GM12801 (cell line): ENCODE measurements around the gene MORC2.

Source experiments
- TF ChIP-seq, protein P1 (sequence below): IDR thresholded peaks from one replicate; pipeline ENCODE4 v1.5.1; 2011; ENCODE audit warnings: control low read depth; ENCODE audit not compliant: insufficient read length; ENCODE audit errors: extremely low read depth

MORC2 gene

GRCh38 chr22:30970356-30970746 is 1.8 kb upstream of the MORC2 start:
- TF ChIP-seq, protein P1, sequence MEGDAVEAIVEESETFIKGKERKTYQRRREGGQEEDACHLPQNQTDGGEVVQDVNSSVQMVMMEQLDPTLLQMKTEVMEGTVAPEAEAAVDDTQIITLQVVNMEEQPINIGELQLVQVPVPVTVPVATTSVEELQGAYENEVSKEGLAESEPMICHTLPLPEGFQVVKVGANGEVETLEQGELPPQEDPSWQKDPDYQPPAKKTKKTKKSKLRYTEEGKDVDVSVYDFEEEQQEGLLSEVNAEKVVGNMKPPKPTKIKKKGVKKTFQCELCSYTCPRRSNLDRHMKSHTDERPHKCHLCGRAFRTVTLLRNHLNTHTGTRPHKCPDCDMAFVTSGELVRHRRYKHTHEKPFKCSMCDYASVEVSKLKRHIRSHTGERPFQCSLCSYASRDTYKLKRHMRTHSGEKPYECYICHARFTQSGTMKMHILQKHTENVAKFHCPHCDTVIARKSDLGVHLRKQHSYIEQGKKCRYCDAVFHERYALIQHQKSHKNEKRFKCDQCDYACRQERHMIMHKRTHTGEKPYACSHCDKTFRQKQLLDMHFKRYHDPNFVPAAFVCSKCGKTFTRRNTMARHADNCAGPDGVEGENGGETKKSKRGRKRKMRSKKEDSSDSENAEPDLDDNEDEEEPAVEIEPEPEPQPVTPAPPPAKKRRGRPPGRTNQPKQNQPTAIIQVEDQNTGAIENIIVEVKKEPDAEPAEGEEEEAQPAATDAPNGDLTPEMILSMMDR, result no peak

- TF ChIP-seq, protein P1, result no peak
Observed at GRCh38 chr22:30969532-30970355, 1.2 kb upstream of the MORC2 start.

DNA sequence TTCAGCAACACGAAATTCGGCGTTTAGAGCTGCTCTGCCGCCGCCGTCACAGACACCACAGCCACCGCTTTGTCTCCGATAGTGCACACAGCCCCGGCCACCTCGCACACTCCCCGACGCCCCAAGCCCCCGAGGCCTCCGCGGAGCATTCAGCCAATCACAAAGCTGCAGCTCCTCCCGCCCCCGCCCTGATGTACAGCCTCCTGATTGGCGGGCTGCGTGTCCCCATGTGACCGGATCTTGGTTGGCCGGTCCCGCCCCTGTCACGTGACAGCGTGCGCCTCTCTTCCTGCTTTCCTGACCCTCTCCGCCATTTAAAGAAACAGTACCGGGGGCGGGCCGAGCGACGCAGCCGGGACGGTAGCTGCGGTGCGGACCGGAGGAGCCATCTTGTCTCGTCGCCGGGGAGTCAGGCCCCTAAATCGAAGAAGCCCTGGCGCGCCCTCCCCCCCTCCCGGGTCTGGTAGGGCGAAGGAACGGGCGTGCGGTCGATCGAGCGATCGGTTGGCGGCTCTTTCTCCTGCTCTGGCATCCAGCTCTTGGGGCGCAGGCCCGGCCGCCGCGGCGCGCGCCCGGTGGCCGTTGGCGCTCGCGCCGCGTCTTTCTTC is 454 bp upstream of the MORC2 start, which contains the start of gene TUG1:
Gene TUG1 (plus strand): TSS at position 342 of the 608 bp plus-strand sequence.
- TF ChIP-seq, protein P1, result no peak

GRCh38 chr22:30964858-30965257 is 3.7 kb downstream of the MORC2 start:
- TF ChIP-seq, protein P1, result no peak

- TF ChIP-seq, protein P1, result no peak
Observed at GRCh38 chr22:30955153-30955552, 13.4 kb downstream of the MORC2 start.

- TF ChIP-seq, protein P1, result no peak
Observed at GRCh38 chr22:30953206-30953605, 15.4 kb downstream of the MORC2 start.

DNA sequence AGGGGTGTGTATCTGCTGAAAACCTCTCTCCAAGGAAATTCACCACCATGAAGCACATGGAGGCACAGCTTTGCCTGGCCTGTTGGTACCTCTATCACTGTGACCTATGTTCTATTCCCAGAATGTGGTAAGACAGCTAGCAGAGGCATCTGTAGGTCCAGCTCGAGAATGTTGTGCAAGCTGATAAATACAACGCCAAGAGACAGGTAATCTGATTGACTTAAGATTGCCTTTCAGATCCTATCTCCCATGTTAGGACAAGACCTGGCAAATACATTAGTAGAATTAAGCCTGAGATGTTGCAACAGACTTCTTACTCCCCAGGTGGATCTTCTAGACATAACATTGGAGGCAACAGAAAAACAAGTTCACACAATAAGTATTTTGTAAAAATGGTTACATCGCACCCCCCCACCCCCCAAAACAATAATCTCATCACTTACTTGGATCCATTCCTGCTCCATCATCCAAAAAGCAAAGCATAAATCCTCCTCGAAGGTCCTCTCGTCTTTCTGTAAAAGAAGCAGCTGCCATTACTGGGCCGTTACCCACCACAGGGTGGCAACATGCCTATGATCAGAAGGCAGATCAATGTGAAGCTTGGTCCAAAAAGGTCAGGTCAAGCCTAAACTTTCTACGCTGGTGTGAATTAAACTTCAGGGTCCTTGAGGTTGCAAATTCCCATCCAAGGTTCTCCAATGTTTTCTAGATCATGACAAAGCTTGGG is 18.5 kb downstream of the MORC2 start:
- TF ChIP-seq, protein P1, result no peak
